ENCODE results near the gene ABCA7. TPM values are rescaled to one million over a fixed set of nuclear protein-coding genes. Genes with fewer than 3 reads are reported as not detected.

Gene ABCA7
- total and polyA plus RNA-seq, 2 of the 13 experiments (the other 11 are each of a cell fraction or from before 2014, with no cell fraction given) = 4.4 to 32.4 TPM

DNA sequence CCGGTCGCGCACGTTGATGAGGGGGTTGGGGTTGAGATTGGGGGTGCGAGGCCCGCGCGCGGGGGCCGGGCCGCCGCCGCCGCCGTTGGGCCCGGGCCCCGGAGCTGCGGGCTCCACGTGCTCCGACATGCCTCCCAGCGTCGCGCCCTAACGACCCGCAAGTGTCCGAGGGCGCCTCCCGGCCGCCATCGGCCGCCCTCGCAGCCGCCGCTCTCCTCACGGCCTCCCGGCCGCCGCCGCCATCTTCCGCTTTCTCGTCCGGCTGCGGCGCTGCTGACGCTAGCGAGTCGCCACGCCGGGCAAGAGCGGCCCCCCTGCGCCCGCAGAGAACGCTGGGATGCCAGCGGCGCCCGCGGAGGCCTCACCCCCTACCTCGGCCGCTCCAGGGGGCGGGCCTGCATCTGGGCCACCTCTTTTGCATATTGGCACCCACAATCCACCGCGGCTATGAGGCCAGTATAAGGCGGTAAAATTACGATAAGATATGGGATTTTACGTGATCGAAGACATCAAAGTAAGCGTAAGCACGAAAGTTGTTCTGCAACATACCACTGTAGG is 19.0 kb upstream of the ABCA7 start, which contains the start of gene TMEM259 (continued):
- no peak for TF ChIP-seq PCBP2 (optimal IDR thresholded peaks at IDR 0.05; ENCODE audit: low read depth, low read length, poor library complexity, severe bottlenecking)
- peak; percentile 87; the same call in 1 of the 3 replicates for TF ChIP-seq MXI1 (IDR thresholded peaks at IDR 0.05; ENCODE audit: borderline replicate concordance, low read depth, low read length)
- TF ChIP-seq JDP2 (CRISPR knock-in tag; IDR thresholded peaks at IDR 0.05; ENCODE audit: borderline replicate concordance) = no peak
- TF ChIP-seq MEF2D (CRISPR knock-in tag; IDR thresholded peaks at IDR 0.05) = no peak
- TF ChIP-seq ZNF781 (CRISPR knock-in tag; IDR thresholded peaks at IDR 0.05; ENCODE audit: borderline replicate concordance, not compliant biosample characterization) = no peak
- no peak for TF ChIP-seq ZBTB21 (CRISPR knock-in tag; IDR thresholded peaks at IDR 0.05)
- TF ChIP-seq, protein P1, sequence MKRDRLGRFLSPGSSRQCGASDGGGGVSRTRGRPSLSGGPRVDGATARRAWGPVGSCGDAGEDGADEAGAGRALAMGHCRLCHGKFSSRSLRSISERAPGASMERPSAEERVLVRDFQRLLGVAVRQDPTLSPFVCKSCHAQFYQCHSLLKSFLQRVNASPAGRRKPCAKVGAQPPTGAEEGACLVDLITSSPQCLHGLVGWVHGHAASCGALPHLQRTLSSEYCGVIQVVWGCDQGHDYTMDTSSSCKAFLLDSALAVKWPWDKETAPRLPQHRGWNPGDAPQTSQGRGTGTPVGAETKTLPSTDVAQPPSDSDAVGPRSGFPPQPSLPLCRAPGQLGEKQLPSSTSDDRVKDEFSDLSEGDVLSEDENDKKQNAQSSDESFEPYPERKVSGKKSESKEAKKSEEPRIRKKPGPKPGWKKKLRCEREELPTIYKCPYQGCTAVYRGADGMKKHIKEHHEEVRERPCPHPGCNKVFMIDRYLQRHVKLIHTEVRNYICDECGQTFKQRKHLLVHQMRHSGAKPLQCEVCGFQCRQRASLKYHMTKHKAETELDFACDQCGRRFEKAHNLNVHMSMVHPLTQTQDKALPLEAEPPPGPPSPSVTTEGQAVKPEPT (CRISPR knock-in tag; IDR thresholded peaks at IDR 0.05; ENCODE audit: low read depth) = no peak
- TF ChIP-seq, protein P2, sequence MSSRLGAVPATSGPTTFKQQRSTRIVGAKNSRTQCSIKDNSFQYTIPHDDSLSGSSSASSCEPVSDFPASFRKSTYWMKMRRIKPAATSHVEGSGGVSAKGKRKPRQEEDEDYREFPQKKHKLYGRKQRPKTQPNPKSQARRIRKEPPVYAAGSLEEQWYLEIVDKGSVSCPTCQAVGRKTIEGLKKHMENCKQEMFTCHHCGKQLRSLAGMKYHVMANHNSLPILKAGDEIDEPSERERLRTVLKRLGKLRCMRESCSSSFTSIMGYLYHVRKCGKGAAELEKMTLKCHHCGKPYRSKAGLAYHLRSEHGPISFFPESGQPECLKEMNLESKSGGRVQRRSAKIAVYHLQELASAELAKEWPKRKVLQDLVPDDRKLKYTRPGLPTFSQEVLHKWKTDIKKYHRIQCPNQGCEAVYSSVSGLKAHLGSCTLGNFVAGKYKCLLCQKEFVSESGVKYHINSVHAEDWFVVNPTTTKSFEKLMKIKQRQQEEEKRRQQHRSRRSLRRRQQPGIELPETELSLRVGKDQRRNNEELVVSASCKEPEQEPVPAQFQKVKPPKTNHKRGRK (CRISPR knock-in tag; IDR thresholded peaks at IDR 0.05) = no peak
- TF ChIP-seq DR1 (CRISPR knock-in tag; IDR thresholded peaks at IDR 0.05) = no peak
- no peak for TF ChIP-seq DNMT3B (CRISPR knock-in tag; conservative IDR thresholded peaks at IDR 0.05)
- no peak for TF ChIP-seq ZNF343 (CRISPR knock-in tag; IDR thresholded peaks at IDR 0.05)
- no peak for TF ChIP-seq KDM6A (CRISPR knock-in tag; IDR thresholded peaks at IDR 0.05; ENCODE audit: low read depth)
- TF ChIP-seq ZBTB2 (CRISPR knock-in tag; IDR thresholded peaks at IDR 0.05; ENCODE audit: low read depth) = peak; percentile 50; the same call in 1 of the 2 replicates
- TF ChIP-seq JUN (CRISPR knock-in tag; IDR thresholded peaks at IDR 0.05) = no peak
- TF ChIP-seq, protein P3, sequence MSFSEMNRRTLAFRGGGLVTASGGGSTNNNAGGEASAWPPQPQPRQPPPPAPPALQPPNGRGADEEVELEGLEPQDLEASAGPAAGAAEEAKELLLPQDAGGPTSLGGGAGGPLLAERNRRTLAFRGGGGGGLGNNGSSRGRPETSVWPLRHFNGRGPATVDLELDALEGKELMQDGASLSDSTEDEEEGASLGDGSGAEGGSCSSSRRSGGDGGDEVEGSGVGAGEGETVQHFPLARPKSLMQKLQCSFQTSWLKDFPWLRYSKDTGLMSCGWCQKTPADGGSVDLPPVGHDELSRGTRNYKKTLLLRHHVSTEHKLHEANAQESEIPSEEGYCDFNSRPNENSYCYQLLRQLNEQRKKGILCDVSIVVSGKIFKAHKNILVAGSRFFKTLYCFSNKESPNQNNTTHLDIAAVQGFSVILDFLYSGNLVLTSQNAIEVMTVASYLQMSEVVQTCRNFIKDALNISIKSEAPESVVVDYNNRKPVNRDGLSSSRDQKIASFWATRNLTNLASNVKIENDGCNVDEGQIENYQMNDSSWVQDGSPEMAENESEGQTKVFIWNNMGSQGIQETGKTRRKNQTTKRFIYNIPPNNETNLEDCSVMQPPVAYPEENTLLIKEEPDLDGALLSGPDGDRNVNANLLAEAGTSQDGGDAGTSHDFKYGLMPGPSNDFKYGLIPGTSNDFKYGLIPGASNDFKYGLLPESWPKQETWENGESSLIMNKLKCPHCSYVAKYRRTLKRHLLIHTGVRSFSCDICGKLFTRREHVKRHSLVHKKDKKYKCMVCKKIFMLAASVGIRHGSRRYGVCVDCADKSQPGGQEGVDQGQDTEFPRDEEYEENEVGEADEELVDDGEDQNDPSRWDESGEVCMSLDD (CRISPR knock-in tag; IDR thresholded peaks at IDR 0.05; ENCODE audit: borderline replicate concordance) = no peak
- no peak; the same call in 1 of the 2 replicates for TF ChIP-seq IRF2 (CRISPR knock-in tag; IDR thresholded peaks at IDR 0.05)
- no peak for TF ChIP-seq ZNF746 (CRISPR knock-in tag; IDR thresholded peaks at IDR 0.05)
- no peak for TF ChIP-seq SNRNP70 (IDR thresholded peaks at IDR 0.05; ENCODE audit: low read depth, low read length)
- TF ChIP-seq RNF2 (conservative IDR thresholded peaks at IDR 0.05; ENCODE audit: low read depth) = no peak
- TF ChIP-seq DNMT1 (CRISPR knock-in tag; IDR thresholded peaks at IDR 0.05) = 0 out of 2 replicates have a peak, but pooled peaks have one; percentile 41
- peak; percentile 92 for TF ChIP-seq RBFOX2 (IDR thresholded peaks at IDR 0.05; ENCODE audit: low read depth, low read length)
- peak; percentile 62; the same call in 1 of the 2 replicates for TF ChIP-seq ZNF878 (CRISPR knock-in tag; IDR thresholded peaks at IDR 0.05)
- TF ChIP-seq ZNF556 (CRISPR knock-in tag; IDR thresholded peaks at IDR 0.05; ENCODE audit: borderline replicate concordance) = peak; percentile 60; the same call in 1 of the 2 replicates
- TF ChIP-seq SP1 (IDR thresholded peaks at IDR 0.05) = no peak
- peak; percentile 48; the same call in 1 of the 2 replicates for TF ChIP-seq SP1 (CRISPR knock-in tag; IDR thresholded peaks at IDR 0.05)

Measured in HepG2 (cell line).